Stimulated activated naive B cell treated with anti-CD40 and anti-IgM and Interleukin-4, amounts not matched to agents 10 μg/mL and 1 μg/mL and 100 μg/mL, for 72 hours (primary cell): ENCODE data around the gene NACC2.

ENCODE experiments used
- ATAC-seq, 2 donors: fragments of 150-1000 bp; cut with Tn5 transposase; replicated peaks; 2 replicates each; pipeline ENCODE4 v1.10.0; 2021; ENCODE audit warnings: moderate library complexity in 1 of 2
- DNase-seq: peaks from one replicate; pipeline ENCODE4 v3.0.0; 2021
- H3K27ac Mint-ChIP-seq: one replicate; pipeline ENCODE4 v1.8.0; 2022; ENCODE audit warnings: mild to moderate bottlenecking, mixed read lengths
- H3K27me3 Mint-ChIP-seq, 2 donors: one replicate each; pipeline ENCODE4 v1.8.0; 2022; ENCODE audit warnings: mixed read lengths in 2 of 2
- H3K36me3 Mint-ChIP-seq, 2 donors: one replicate each; pipeline ENCODE4 v1.8.0; 2022; ENCODE audit warnings: mixed read lengths in 2 of 2, mild to moderate bottlenecking in 1 of 2
- H3K4me1 Mint-ChIP-seq, 2 donors: one replicate each; pipeline ENCODE4 v1.8.0; 2022; ENCODE audit warnings: mixed read lengths in 2 of 2, mild to moderate bottlenecking in 1 of 2
- H3K4me3 Mint-ChIP-seq, 2 donors: one replicate each; pipeline ENCODE4 v1.8.0; 2022; ENCODE audit warnings: mild to moderate bottlenecking in 2 of 2, mixed read lengths in 2 of 2, moderate library complexity in 1 of 2
- H3K9me3 Mint-ChIP-seq, 2 donors: one replicate each; pipeline ENCODE4 v1.8.0; 2022; ENCODE audit warnings: mixed read lengths in 2 of 2, mild to moderate bottlenecking in 1 of 2

The NACC2 gene

GRCh38 chr9:136119883-136120393, 24.8 kb upstream of the NACC2 start:
- ATAC-seq (no peak), DNase-seq (no peak)
- Mint-ChIP-seq H3K4me3 (peak overlapping the region; percentile 86 to 93), H3K27me3 (peaks cover 2 to 4% of the 10 kb centered on the region in 2 donors), H3K36me3 (peaks cover 9 to 10% of the 10 kb centered on the region in 2 donors), H3K9me3 (peaks cover 2% of the 10 kb centered on the region in 2 donors), H3K4me1 (peaks cover 7 to 19% of the 10 kb centered on the region in 2 donors), H3K27ac (peak overlapping the region; percentile 94)

- no peaks in the 10 kb centered on the region for H3K9me3 Mint-ChIP-seq
- H3K4me1 Mint-ChIP-seq = peaks cover 7 to 19% of the 10 kb centered on the region in 2 donors
- H3K27ac Mint-ChIP-seq = peak overlapping the region; percentile 94
- H3K36me3 Mint-ChIP-seq = peaks cover 12 to 13% of the 10 kb centered on the region in 2 donors
- ATAC-seq (peak; percentile 23 to 31), DNase-seq (peak; percentile 44)
- peak overlapping the region; percentile 86 to 93 for H3K4me3 Mint-ChIP-seq
- no peaks in the 10 kb centered on the region for H3K27me3 Mint-ChIP-seq
Observed at GRCh38 chr9:136119061-136119882, 24.2 kb upstream of the NACC2 start.

GRCh38 chr9:136118320-136119060, 23.4 kb upstream of the NACC2 start, which contains the start of gene TMEM250:
TMEM250 (minus strand) TSS chr9:136118875; CDS start chr9:136116900, 1,975 bp downstream.
- Mint-ChIP-seq H3K27me3 (no peaks in the 10 kb centered on the region), H3K9me3 (no peaks in the 10 kb centered on the region), H3K27ac (peak within 1 kb of the TSS; percentile 94), H3K4me1 (peaks cover 7 to 19% of the 10 kb centered on the region in 2 donors), H3K36me3 (peaks cover 12 to 13% of the 10 kb centered on the region in 2 donors), H3K4me3 (peak within 1 kb of the TSS; percentile 86 to 93)
- DNase-seq (peak; percentile 97), ATAC-seq (peak; percentile 85 to 89)

GRCh38 chr9:136117916-136118319, 22.8 kb upstream of the NACC2 start:
- peak in 1 of 2 donors; percentile 6 for ATAC-seq
- H3K9me3 Mint-ChIP-seq = no peaks in the 10 kb centered on the region
- H3K27ac Mint-ChIP-seq = peak overlapping the region; percentile 87

GRCh38 chr9:136117291-136117915, 22.3 kb upstream of the NACC2 start:
- DNase-seq (peak; percentile 29), ATAC-seq (peak; percentile 26 to 39)
- no peaks in the 10 kb centered on the region for H3K9me3 Mint-ChIP-seq
- peak overlapping the region; percentile 87 for H3K27ac Mint-ChIP-seq
- H3K27me3 Mint-ChIP-seq = no peaks in the 10 kb centered on the region
- H3K4me1 Mint-ChIP-seq = peaks cover 7 to 8% of the 10 kb centered on the region in 2 donors
- peak overlapping the region; percentile 86 to 93 for H3K4me3 Mint-ChIP-seq
- peaks cover 9 to 10% of the 10 kb centered on the region in 2 donors for H3K36me3 Mint-ChIP-seq

More at GRCh38 chr9:136117916-136118319, 22.8 kb upstream of the NACC2 start:
- H3K4me3 Mint-ChIP-seq = peak overlapping the region; percentile 86 to 93
- no peak for DNase-seq
- no peaks in the 10 kb centered on the region for H3K27me3 Mint-ChIP-seq
- H3K36me3 Mint-ChIP-seq = peaks cover 12 to 13% of the 10 kb centered on the region in 2 donors
- H3K4me1 Mint-ChIP-seq = peaks cover 9 to 14% of the 10 kb centered on the region in 2 donors

GRCh38 chr9:136116360-136117098, 21.4 kb upstream of the NACC2 start:
- H3K4me3 Mint-ChIP-seq = peak overlapping the region in 1 of 2 donors; percentile 93
- peaks cover 9 to 10% of the 10 kb centered on the region in 2 donors for H3K36me3 Mint-ChIP-seq
- H3K27ac Mint-ChIP-seq = no peak overlapping the region
- no peak for DNase-seq
- ATAC-seq = no peak
- H3K4me1 Mint-ChIP-seq = peaks cover 7 to 9% of the 10 kb centered on the region in 2 donors
- no peaks in the 10 kb centered on the region for H3K27me3 Mint-ChIP-seq
- no peaks in the 10 kb centered on the region for H3K9me3 Mint-ChIP-seq

GRCh38 chr9:136115641-136116359, 20.7 kb upstream of the NACC2 start:
- Mint-ChIP-seq H3K27me3 (no peaks in the 10 kb centered on the region), H3K4me1 (peaks cover 13 to 14% of the 10 kb centered on the region in 2 donors), H3K27ac (no peak overlapping the region), H3K4me3 (no peak overlapping the region), H3K9me3 (no peaks in the 10 kb centered on the region), H3K36me3 (peaks cover 9 to 10% of the 10 kb centered on the region in 2 donors)
- no peak for DNase-seq
- no peak for ATAC-seq

- H3K27me3 Mint-ChIP-seq = peaks cover 0 to 1% of the 10 kb centered on the region in 2 donors
- H3K36me3 Mint-ChIP-seq = peaks cover 9 to 10% of the 10 kb centered on the region in 2 donors
- no peaks in the 10 kb centered on the region for H3K9me3 Mint-ChIP-seq
- no peak for ATAC-seq
- no peak overlapping the region for H3K27ac Mint-ChIP-seq
- H3K4me3 Mint-ChIP-seq = no peak overlapping the region
- no peak for DNase-seq
- H3K4me1 Mint-ChIP-seq = peaks cover 15 to 19% of the 10 kb centered on the region in 2 donors
Observed at GRCh38 chr9:136115206-136115605, 20.1 kb upstream of the NACC2 start.

- Mint-ChIP-seq H3K27ac (no peak overlapping the region), H3K4me3 (no peak overlapping the region), H3K27me3 (peaks cover 0 to 5% of the 10 kb centered on the region in 2 donors), H3K9me3 (no peaks in the 10 kb centered on the region), H3K36me3 (peaks cover 9 to 10% of the 10 kb centered on the region in 2 donors), H3K4me1 (peaks cover 19 to 25% of the 10 kb centered on the region in 2 donors)
- ATAC-seq (no peak), DNase-seq (no peak)
Observed at GRCh38 chr9:136114610-136115009, 19.5 kb upstream of the NACC2 start.

- no peak overlapping the region for H3K27ac Mint-ChIP-seq
- no peak for DNase-seq
- H3K27me3 Mint-ChIP-seq = peaks cover 0 to 5% of the 10 kb centered on the region in 2 donors
- ATAC-seq = no peak
- H3K9me3 Mint-ChIP-seq = no peaks in the 10 kb centered on the region
- peaks cover 9 to 10% of the 10 kb centered on the region in 2 donors for H3K36me3 Mint-ChIP-seq
- H3K4me3 Mint-ChIP-seq = no peak overlapping the region
- H3K4me1 Mint-ChIP-seq = peaks cover 27 to 41% of the 10 kb centered on the region in 2 donors
Observed at GRCh38 chr9:136112541-136112940, 17.5 kb upstream of the NACC2 start.

- H3K27ac Mint-ChIP-seq = no peak overlapping the region
- peaks cover 33 to 42% of the 10 kb centered on the region in 2 donors for H3K4me1 Mint-ChIP-seq
- peaks cover 9 to 10% of the 10 kb centered on the region in 2 donors for H3K36me3 Mint-ChIP-seq
- H3K9me3 Mint-ChIP-seq = no peaks in the 10 kb centered on the region
- ATAC-seq (no peak), DNase-seq (no peak)
- peak overlapping the region in 1 of 2 donors; percentile 23 for H3K4me3 Mint-ChIP-seq
- peaks cover 5 to 11% of the 10 kb centered on the region in 2 donors for H3K27me3 Mint-ChIP-seq
Observed at GRCh38 chr9:136111910-136112309, 16.8 kb upstream of the NACC2 start.

GRCh38 chr9:136111190-136111589, 16.1 kb upstream of the NACC2 start:
- Mint-ChIP-seq H3K4me1 (peaks cover 32 to 44% of the 10 kb centered on the region in 2 donors), H3K4me3 (peak overlapping the region; percentile 59 to 64), H3K27ac (peak overlapping the region; percentile 81), H3K27me3 (peaks cover 5 to 11% of the 10 kb centered on the region in 2 donors), H3K9me3 (no peaks in the 10 kb centered on the region), H3K36me3 (peaks cover 6 to 10% of the 10 kb centered on the region in 2 donors)
- DNase-seq (no peak), ATAC-seq (no peak)
